Ishikawa (cell line): ENCODE results near the gene GYPC.

Source experiments
- CEBPB ChIP-seq: IDR thresholded peaks from 2 replicates; pipeline ENCODE4 v1.6.1; 2012
- CREB1 ChIP-seq: IDR thresholded peaks from 2 replicates; pipeline ENCODE4 v1.6.1; 2012; ENCODE audit warnings: low read depth
- TAF1 ChIP-seq: IDR thresholded peaks from 2 replicates; pipeline ENCODE4 v1.6.1; 2012; ENCODE audit warnings: low read depth, mild to moderate bottlenecking
- YY1 ChIP-seq: IDR thresholded peaks from 2 replicates; pipeline ENCODE4 v1.6.1; 2012; ENCODE audit warnings: low read depth
- TF ChIP-seq, protein P1 (sequence below): IDR thresholded peaks from 2 replicates; pipeline ENCODE4 v1.6.1; 2012
- TF ChIP-seq, protein P2 (sequence below): IDR thresholded peaks from 2 replicates; pipeline ENCODE4 v1.6.1; 2012; ENCODE audit warnings: low read depth, mild to moderate bottlenecking

DNA sequence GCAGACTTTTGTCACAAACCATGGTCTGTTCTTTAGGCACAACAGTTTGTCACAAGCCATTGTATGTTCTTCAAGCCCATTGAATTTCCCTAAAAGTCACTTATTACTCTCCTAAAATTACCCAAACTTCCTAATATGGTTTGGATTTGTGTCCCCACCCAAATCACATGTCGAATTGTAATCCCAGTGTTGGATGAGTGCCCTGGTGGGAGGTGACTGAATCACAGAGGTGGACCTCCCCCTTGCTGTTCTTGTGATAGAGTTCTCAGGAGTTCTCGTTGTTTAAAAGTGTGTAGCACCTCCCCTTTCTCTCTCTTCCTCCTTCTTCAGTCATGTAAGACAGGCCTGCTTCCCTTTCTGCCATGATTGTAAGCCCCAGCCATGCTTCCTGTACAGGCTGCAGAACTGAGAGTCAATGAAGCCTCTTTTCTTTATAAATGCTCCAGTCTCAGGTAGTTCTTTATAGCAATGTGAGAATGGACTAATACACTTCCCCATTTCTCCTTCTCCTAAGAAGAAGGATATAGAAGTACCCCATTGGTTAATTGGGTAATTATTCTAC is 11.2 kb upstream of the GYPC start:
- TF ChIP-seq CREB1 (no peak), CEBPB (no peak), TAF1 (no peak), YY1 (no peak)
- TF ChIP-seq, protein P1, sequence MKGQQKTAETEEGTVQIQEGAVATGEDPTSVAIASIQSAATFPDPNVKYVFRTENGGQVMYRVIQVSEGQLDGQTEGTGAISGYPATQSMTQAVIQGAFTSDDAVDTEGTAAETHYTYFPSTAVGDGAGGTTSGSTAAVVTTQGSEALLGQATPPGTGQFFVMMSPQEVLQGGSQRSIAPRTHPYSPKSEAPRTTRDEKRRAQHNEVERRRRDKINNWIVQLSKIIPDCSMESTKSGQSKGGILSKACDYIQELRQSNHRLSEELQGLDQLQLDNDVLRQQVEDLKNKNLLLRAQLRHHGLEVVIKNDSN = no peak
- TF ChIP-seq, protein P2, sequence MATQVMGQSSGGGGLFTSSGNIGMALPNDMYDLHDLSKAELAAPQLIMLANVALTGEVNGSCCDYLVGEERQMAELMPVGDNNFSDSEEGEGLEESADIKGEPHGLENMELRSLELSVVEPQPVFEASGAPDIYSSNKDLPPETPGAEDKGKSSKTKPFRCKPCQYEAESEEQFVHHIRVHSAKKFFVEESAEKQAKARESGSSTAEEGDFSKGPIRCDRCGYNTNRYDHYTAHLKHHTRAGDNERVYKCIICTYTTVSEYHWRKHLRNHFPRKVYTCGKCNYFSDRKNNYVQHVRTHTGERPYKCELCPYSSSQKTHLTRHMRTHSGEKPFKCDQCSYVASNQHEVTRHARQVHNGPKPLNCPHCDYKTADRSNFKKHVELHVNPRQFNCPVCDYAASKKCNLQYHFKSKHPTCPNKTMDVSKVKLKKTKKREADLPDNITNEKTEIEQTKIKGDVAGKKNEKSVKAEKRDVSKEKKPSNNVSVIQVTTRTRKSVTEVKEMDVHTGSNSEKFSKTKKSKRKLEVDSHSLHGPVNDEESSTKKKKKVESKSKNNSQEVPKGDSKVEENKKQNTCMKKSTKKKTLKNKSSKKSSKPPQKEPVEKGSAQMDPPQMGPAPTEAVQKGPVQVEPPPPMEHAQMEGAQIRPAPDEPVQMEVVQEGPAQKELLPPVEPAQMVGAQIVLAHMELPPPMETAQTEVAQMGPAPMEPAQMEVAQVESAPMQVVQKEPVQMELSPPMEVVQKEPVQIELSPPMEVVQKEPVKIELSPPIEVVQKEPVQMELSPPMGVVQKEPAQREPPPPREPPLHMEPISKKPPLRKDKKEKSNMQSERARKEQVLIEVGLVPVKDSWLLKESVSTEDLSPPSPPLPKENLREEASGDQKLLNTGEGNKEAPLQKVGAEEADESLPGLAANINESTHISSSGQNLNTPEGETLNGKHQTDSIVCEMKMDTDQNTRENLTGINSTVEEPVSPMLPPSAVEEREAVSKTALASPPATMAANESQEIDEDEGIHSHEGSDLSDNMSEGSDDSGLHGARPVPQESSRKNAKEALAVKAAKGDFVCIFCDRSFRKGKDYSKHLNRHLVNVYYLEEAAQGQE = no peak
